ENCODE measurements around the gene SKA3. TPM values are rescaled to one million over a fixed set of nuclear protein-coding genes. Genes with fewer than 3 reads are reported as not detected.

Gene SKA3
- total RNA-seq, 1 donor from 2014 or later: 1.4 TPM

DNA sequence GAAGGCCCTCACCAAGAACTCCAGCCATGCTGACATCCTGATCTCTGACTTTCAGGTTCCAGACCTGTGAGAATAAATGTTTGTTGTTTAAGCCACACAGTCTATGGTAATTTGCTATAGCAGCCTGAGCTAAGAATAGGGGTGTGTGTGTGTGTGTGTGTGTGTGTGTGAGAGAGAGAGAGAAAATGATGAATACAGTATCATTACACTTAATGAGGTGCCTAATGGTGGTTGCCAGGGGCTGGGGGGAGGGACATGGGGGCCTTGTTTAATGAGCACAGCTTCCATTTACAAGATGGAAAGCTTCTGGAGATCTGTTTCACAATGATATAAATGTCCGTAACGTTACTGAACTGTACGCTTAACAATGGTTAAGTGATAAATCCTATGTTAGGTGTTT, 61.1 kb downstream of the SKA3 start:
- Histone ChIP-seq H3K27ac (no peak overlapping the region), H3K9me3 (no peaks in the 10 kb centered on the region), H3K4me1 (peaks cover 4% of the 10 kb centered on the region), H3K27me3 (ENCODE audit: low read depth) (no peaks in the 10 kb centered on the region), H3K36me3 (no peaks in the 10 kb centered on the region), H3K4me3 (no peak overlapping the region)
- TF ChIP-seq, protein P1, sequence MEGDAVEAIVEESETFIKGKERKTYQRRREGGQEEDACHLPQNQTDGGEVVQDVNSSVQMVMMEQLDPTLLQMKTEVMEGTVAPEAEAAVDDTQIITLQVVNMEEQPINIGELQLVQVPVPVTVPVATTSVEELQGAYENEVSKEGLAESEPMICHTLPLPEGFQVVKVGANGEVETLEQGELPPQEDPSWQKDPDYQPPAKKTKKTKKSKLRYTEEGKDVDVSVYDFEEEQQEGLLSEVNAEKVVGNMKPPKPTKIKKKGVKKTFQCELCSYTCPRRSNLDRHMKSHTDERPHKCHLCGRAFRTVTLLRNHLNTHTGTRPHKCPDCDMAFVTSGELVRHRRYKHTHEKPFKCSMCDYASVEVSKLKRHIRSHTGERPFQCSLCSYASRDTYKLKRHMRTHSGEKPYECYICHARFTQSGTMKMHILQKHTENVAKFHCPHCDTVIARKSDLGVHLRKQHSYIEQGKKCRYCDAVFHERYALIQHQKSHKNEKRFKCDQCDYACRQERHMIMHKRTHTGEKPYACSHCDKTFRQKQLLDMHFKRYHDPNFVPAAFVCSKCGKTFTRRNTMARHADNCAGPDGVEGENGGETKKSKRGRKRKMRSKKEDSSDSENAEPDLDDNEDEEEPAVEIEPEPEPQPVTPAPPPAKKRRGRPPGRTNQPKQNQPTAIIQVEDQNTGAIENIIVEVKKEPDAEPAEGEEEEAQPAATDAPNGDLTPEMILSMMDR (IDR thresholded peaks at IDR 0.05): no peak
- no peak for DNase-seq
- intact Hi-C loops (cut with DNase I): no loop called here
- ATAC-seq: no peak

DNA sequence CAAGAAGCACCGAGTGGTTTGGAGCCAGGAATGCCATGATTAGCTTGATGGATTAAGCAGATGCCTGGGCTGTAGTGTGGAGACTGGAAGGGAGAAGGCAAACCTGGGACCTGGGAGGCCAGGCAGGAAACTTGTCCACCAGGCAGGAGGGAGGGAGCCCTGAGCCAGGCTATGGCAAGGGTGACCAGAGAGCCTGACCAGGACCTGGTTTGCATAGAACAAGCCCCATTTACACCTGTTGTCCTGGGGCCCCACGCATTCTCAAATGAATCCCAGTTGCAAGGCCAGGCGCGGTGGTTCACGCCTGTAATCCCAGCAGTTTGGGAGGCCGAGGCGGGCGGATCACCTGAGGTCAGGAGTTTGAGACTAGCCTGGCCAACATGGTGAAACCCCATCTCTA, 64.8 kb downstream of the SKA3 start:
- Histone ChIP-seq H3K27me3 (ENCODE audit: low read depth) (no peaks in the 10 kb centered on the region), H3K36me3 (no peaks in the 10 kb centered on the region), H3K4me3 (no peak overlapping the region), H3K27ac (no peak overlapping the region), H3K9me3 (no peaks in the 10 kb centered on the region), H3K4me1 (peaks cover 4% of the 10 kb centered on the region)
- DNase-seq (no peak), ATAC-seq (no peak)
- TF ChIP-seq, protein P1 (IDR thresholded peaks at IDR 0.05): no peak
- intact Hi-C loops (cut with DNase I): no loop called here

DNA sequence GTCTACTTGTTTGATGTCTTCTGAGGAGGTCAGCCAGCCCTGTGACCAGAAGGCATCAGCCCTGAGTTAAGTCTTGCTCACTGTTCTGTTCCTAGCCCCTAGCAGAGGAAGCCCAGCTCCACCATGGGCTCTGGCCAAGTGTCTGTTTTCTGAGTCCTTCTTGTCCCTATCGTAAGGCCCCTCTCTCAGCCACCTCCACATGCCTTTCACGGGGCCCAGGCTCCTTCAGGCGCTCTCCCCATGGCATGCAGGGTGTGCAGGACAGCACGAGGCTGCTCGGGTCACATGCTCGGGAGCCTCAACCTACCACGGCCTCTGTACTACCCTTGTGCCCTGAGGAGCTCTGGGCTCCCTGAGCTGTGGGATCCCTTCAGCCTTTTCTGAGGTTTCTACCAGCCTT, 67.2 kb downstream of the SKA3 start:
- ATAC-seq: no peak
- no peak for DNase-seq
- Histone ChIP-seq H3K4me1 (peaks cover 4% of the 10 kb centered on the region), H3K27ac (no peak overlapping the region), H3K4me3 (no peak overlapping the region), H3K36me3 (no peaks in the 10 kb centered on the region), H3K27me3 (ENCODE audit: low read depth) (no peaks in the 10 kb centered on the region), H3K9me3 (no peaks in the 10 kb centered on the region)
- TF ChIP-seq, protein P1 (IDR thresholded peaks at IDR 0.05): no peak
- intact Hi-C loops (cut with DNase I): no loop called here

DNA sequence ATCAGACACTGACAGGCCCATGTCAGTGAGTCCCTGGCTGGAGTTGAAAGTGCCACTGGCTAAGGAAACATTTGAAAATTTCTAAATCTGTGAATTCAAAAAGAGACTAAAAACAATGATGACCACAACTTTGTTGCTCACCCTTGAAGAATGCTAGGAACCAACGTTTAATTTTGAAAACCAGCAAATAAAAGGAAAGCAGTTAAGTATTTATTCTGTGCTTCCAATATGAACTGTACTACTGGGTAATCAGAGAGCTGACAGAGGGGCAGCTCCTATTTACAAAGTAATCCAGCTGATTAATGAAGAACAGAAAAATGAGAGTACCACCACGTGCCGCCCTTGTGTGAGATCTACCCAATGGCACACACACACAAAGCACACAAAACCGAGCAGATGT, 70.3 kb downstream of the SKA3 start:
- Histone ChIP-seq H3K36me3 (no peaks in the 10 kb centered on the region), H3K27me3 (ENCODE audit: low read depth) (no peaks in the 10 kb centered on the region), H3K4me1 (peaks cover 4% of the 10 kb centered on the region), H3K4me3 (no peak overlapping the region), H3K9me3 (no peaks in the 10 kb centered on the region), H3K27ac (no peak overlapping the region)
- intact Hi-C loops (cut with DNase I): no loop called here
- TF ChIP-seq, protein P1 (IDR thresholded peaks at IDR 0.05): no peak
- ATAC-seq: no peak
- DNase-seq: no peak

DNA sequence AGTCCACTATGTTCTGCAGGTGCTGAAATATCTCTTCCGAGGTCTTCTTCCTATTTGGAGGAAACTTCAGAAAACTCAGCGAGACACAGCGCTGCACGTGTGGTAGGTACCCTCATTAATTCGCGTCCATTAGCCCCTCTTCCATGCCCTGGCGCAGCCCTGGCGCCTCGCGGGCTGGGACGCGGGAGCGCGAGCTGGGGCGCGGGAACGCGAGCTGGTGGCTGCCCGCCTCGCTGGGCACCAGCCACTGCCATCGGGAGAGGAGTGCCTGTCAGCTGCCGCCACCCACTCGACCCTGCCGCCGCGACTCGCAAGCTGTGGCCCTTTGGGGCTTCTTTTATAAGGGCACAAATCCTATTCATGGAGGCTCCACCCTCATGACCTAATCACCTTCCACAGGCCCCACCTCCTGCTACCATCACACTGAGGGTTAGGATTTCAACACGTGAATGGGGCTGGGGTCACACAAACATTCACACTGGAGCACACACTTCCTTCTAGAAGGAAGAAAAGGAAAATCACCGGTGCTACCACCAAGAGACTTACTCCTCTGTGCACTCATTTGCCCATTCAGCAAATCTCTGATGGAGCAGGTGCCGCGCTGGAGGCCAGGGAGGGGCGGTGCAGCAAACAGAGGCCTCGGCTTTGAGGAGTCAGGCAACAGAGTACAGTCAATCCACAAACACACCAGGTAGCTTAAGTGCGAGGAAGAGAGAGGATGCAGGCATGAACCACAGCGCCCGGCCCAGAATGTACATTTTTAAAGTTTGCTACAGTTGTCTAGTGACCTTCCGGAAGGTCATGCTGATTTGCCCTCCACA, 71.9 kb downstream of the SKA3 start:
- Histone ChIP-seq H3K27me3 (ENCODE audit: low read depth) (no peaks in the 10 kb centered on the region), H3K4me3 (no peak overlapping the region), H3K36me3 (no peaks in the 10 kb centered on the region), H3K27ac (no peak overlapping the region), H3K9me3 (no peaks in the 10 kb centered on the region), H3K4me1 (no peaks in the 10 kb centered on the region)
- ATAC-seq: no peak
- TF ChIP-seq, protein P1 (IDR thresholded peaks at IDR 0.05): no peak
- intact Hi-C loops (cut with DNase I): no loop called here
- DNase-seq: no peak

Other genes starting within 250 kb of the SKA3 start
- gene LATS2, start 115.0 kb downstream of the SKA3 start, total RNA-seq: 26.1 TPM
- 176 TPM for gene SAP18, start 36.4 kb downstream of the SKA3 start, total RNA-seq
- 16.8 TPM for gene MRPL57, start 106 bp upstream of the SKA3 start, total RNA-seq